Cardiac muscle cell (in vitro differentiated cells and primary cell): Measurements from ENCODE around the gene CCDC85A. TPM values are rescaled to one million over a fixed set of nuclear protein-coding genes. Genes with fewer than 3 reads are reported as not detected.
A peak's percentile ranks its signal among the peaks of the same experiment; 100 is the strongest.

Experiments used
- DNase-seq, 2 donors: peaks; one replicate each; pipeline versions ENCODE4 v3.0.0 to v3.0.0-alpha.2; 2010 to 2017; ENCODE audit warnings: low read depth in 1 of 2, low spot score in 1 of 2
- H3K27ac ChIP-seq: fragments of 200-600 bp; sonication (generic); 2 replicates; pipeline ENCODE4 v1.5.1; 2016
- H3K27me3 ChIP-seq: fragments of 200-600 bp; sonication (generic); 2 replicates; pipeline ENCODE4 v1.6.0; 2016; ENCODE audit warnings: control low read depth
- H3K36me3 ChIP-seq: fragments of 200-600 bp; sonication (generic); 2 replicates; pipeline ENCODE4 v1.5.1; 2016; ENCODE audit warnings: control low read depth
- H3K4me1 ChIP-seq: fragments of 200-600 bp; sonication (generic); 2 replicates; pipeline ENCODE4 v1.8.1; 2017; ENCODE audit warnings: low read depth, mild to moderate bottlenecking, mixed run types
- H3K4me3 ChIP-seq: fragments of 200-600 bp; sonication (generic); 2 replicates; pipeline ENCODE4 v1.5.1; 2016; ENCODE audit warnings: mild to moderate bottlenecking
- H3K9me3 ChIP-seq: fragments of 200-600 bp; sonication (generic); 2 replicates; pipeline ENCODE4 v1.5.1; 2017; ENCODE audit warnings: low read depth, mild to moderate bottlenecking, control low read depth
- polyA plus RNA-seq: library from polyadenylated mRNA; unstranded; fragments of >200 nt; fragmentation: Nextera tagmentation; extraction: Ambion mirVana; gene quantifications from 2 replicates; pipeline ENCODE4 v1.2.1, GENCODE V29; 2016
- total RNA-seq: library from RNA; depleted of rRNA; stranded (reverse); fragments of >200 nt; gene quantifications from 2 replicates; pipeline ENCODE4 v1.2.3, GENCODE V29; 2016
- TF ChIP-seq, protein P1 (sequence below): IDR thresholded peaks from 2 replicates; pipeline ENCODE4 v1.5.1; 2012; ENCODE audit warnings: low read depth, mild to moderate bottlenecking, low read length

The CCDC85A gene
- total and polyA plus RNA-seq, 2 experiments from 2014 or later = 3.9 to 8.1 TPM

DNA sequence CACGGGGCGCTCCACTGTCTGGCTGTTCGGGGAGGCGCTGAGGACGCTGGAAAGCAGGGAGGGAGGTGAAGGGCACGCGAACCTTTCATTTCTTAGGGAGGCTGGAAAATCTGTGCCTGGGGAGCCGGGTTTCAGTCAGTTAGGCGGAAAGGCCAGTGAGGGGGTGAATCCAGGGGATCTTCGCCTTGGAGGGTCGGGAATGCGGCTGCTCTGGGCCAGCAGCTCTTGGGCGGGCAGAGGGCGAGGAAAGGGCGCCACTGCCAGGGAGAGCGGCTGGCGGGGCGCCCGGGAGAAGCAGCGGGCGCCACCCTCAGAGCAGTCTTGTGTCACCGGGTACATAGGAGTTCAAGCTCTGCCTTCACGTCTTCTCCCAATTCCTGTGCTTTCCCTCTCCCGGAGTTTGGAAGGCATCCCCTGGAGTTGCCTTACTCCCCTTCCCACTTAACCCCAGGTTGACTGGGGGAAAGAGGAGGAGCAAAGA lies 1.4 kb downstream of the CCDC85A start:
- DNase-seq = peak; percentile 8 to 33
- Histone ChIP-seq H3K9me3 (no peaks in the 10 kb centered on the region), H3K36me3 (no peaks in the 10 kb centered on the region), H3K27ac (no peak overlapping the region), H3K27me3 (peaks cover 84% of the 10 kb centered on the region), H3K4me3 (peak overlapping the region; percentile 52), H3K4me1 (peaks cover 12% of the 10 kb centered on the region)
- TF ChIP-seq, protein P1, sequence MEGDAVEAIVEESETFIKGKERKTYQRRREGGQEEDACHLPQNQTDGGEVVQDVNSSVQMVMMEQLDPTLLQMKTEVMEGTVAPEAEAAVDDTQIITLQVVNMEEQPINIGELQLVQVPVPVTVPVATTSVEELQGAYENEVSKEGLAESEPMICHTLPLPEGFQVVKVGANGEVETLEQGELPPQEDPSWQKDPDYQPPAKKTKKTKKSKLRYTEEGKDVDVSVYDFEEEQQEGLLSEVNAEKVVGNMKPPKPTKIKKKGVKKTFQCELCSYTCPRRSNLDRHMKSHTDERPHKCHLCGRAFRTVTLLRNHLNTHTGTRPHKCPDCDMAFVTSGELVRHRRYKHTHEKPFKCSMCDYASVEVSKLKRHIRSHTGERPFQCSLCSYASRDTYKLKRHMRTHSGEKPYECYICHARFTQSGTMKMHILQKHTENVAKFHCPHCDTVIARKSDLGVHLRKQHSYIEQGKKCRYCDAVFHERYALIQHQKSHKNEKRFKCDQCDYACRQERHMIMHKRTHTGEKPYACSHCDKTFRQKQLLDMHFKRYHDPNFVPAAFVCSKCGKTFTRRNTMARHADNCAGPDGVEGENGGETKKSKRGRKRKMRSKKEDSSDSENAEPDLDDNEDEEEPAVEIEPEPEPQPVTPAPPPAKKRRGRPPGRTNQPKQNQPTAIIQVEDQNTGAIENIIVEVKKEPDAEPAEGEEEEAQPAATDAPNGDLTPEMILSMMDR = no peak

DNA sequence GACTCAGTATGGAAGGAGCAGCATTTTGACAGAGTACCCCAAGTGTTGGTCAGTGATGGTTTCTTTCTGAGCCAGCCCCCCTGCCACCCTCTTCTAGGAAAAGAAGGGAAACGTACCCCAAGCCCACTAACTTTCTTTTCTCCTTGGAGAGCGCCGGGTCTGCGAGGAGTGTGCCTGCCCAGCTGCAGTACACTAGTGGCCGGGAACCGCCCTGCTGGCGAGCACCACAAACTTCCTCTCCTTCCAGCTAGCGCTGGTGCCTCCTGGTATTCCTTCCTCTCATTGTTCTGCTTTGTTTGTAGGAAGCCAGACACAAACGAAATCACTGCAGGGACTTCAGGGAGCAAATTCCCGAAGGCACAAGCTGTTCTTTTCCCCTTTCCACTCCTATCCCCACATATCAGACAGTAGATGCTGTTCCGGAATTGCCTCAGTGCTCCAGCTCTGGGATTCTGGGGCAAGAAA lies 1.8 kb downstream of the CCDC85A start:
- TF ChIP-seq, protein P1 = peak; percentile 12
- no peaks in the 10 kb centered on the region for H3K36me3 ChIP-seq
- peak; percentile 45 to 53 for DNase-seq

DNA sequence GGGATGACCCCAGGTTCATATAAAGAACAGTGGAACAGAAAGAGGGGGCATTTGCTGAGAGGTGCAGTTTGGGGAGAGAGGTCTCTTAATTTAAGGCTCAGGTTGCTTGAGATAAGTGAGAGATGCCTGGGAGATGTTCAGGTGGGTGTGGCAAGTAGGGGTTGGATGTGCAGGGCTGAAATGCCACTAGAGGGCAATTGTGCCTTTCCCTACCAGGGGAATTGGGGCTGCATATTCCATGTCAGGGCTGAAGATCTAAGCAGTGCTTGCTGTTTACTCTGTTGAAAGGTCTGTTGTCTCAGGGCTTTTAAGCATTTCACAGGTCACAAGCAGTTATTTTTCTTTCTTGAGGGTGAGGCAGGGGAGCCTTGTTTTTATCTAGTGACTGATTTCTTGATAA lies 7.8 kb downstream of the CCDC85A start:
- TF ChIP-seq, protein P1 = peak; percentile 50
- DNase-seq = peak; percentile 45
- Histone ChIP-seq H3K4me1 (no peaks in the 10 kb centered on the region), H3K27ac (no peak overlapping the region), H3K27me3 (peaks cover 85% of the 10 kb centered on the region), H3K9me3 (no peaks in the 10 kb centered on the region), H3K36me3 (no peaks in the 10 kb centered on the region), H3K4me3 (no peak overlapping the region)

More for the DNA sequence above, 1.8 kb downstream of the CCDC85A start:
- Histone ChIP-seq H3K4me3 (peak overlapping the region; percentile 52), H3K27ac (no peak overlapping the region), H3K9me3 (no peaks in the 10 kb centered on the region), H3K4me1 (peaks cover 12% of the 10 kb centered on the region), H3K27me3 (peaks cover 84% of the 10 kb centered on the region)

DNA sequence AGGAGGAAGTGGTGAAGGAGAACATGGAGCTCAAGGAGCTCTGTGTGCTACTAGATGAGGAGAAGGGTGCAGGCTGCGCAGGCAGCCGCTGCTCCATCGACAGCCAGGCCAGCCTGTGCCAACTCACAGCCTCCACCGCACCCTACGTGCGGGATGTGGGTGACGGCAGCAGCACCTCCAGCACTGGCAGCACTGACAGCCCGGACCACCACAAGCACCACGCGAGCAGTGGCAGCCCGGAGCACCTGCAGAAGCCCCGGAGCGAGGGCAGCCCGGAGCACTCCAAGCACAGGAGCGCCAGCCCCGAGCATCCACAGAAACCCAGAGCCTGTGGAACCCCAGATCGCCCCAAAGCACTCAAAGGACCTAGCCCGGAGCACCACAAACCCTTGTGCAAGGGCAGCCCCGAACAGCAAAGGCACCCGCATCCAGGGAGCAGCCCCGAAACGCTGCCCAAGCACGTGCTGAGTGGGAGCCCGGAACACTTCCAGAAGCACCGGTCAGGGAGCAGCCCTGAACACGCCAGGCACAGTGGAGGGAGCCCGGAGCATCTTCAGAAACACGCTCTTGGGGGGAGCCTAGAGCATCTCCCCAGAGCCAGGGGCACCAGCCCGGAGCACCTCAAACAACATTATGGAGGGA lies 9.0 kb downstream of the CCDC85A start:
- Histone ChIP-seq H3K4me3 (no peak overlapping the region), H3K27ac (no peak overlapping the region), H3K9me3 (no peaks in the 10 kb centered on the region), H3K36me3 (no peaks in the 10 kb centered on the region), H3K27me3 (peaks cover 83% of the 10 kb centered on the region), H3K4me1 (no peaks in the 10 kb centered on the region)
- no peak for DNase-seq
- TF ChIP-seq, protein P1 = no peak

DNA sequence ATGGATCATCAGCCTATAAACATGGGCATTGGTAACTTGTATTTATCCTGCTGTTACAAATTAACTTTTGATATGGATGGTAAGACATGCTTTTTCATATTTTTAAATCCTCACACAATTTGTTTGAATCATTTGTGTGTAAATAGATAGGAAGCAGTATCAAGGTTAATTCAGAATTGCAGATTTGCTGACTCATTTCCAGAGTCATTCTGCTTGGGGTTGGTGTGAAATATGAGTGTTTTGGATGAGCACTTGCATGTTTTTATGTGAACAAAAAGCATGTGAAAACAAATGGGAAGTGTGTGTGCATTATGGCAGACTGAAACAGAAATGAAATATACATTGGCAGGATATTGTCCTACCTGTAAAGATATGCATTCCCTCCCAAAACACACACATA lies 11.8 kb downstream of the CCDC85A start:
- peaks cover 4% of the 10 kb centered on the region for H3K4me1 ChIP-seq
- DNase-seq = no peak
- TF ChIP-seq, protein P1 = no peak
- no peaks in the 10 kb centered on the region for H3K36me3 ChIP-seq
- H3K9me3 ChIP-seq = no peaks in the 10 kb centered on the region
- peaks cover 56% of the 10 kb centered on the region for H3K27me3 ChIP-seq
- no peak overlapping the region for H3K4me3 ChIP-seq
- no peak overlapping the region for H3K27ac ChIP-seq
